Thyroid gland (tissue), 4 donors: ENCODE measurements around the gene PXN.

Experiments
- POLR2A ChIP-seq, 2 donors: fragments of 450-650 bp; IDR thresholded peaks; one replicate each; pipeline ENCODE4 v1.6.1; 2017; ENCODE audit warnings: antibody characterized with exemption in 2 of 2, mild to moderate bottlenecking in 2 of 2, moderate library complexity in 1 of 2
- TF ChIP-seq, protein P1 (sequence below), 6 experiments: fragments of 200-600 bp in 3 of 6; fragments of 450-650 bp in 3 of 6; sonication (generic) in 3 of 6; IDR thresholded peaks; one replicate each; pipeline ENCODE4 v1.5.1; 2016 to 2019; ENCODE audit warnings: antibody characterized with exemption in 6 of 6, mild to moderate bottlenecking in 2 of 6, inconsistent platforms in 1 of 6, moderate library complexity in 1 of 6

DNA sequence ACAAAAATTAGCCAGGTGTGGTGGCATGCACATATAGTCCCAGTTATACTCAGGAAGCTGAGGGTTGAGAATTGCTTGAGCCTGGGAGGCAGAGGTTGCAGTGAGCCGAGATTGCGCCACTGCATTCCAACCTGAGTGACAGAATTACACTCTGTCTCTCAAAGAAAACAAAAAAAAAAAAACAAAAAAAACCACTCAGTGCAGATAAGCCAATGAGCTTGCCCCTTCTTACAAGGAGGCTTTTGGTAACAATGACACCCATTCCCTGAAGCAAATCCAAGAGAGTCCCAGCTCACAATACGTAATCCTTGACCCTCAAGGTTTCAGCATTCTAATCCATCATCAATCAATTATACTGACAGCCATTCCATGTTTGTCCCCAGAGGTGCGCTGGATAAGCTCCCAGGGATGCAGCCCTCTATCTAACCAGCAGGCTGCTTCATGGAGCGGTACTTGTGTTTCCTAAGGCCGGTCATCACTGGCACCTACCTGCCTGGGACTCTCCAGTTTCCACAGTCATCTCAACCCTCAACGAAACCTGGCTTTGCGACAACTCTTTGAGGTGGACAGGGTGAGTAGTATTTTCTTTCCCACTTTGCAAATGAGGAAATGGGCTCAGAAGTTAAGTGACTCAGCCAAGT lies 83.4 kb downstream of the PXN start:
- TF ChIP-seq, protein P1, sequence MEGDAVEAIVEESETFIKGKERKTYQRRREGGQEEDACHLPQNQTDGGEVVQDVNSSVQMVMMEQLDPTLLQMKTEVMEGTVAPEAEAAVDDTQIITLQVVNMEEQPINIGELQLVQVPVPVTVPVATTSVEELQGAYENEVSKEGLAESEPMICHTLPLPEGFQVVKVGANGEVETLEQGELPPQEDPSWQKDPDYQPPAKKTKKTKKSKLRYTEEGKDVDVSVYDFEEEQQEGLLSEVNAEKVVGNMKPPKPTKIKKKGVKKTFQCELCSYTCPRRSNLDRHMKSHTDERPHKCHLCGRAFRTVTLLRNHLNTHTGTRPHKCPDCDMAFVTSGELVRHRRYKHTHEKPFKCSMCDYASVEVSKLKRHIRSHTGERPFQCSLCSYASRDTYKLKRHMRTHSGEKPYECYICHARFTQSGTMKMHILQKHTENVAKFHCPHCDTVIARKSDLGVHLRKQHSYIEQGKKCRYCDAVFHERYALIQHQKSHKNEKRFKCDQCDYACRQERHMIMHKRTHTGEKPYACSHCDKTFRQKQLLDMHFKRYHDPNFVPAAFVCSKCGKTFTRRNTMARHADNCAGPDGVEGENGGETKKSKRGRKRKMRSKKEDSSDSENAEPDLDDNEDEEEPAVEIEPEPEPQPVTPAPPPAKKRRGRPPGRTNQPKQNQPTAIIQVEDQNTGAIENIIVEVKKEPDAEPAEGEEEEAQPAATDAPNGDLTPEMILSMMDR (IDR thresholded peaks at IDR 0.05): peak in 4 of 6 experiments; percentile 20 to 60 (median 40)
- peak in 1 of 2 donors; percentile 13 for TF ChIP-seq POLR2A (IDR thresholded peaks at IDR 0.05)
